Measurements from ENCODE around the gene NSUN6.

NSUN6 gene

GRCh38 chr10:18651324-18652007 lies at the start of gene NSUN6:
TSS of gene NSUN6 (minus strand) at chr10:18651587. CDS start at chr10:18651203, 384 bp downstream.
- peak; percentile 94 for DNase-seq

GRCh38 chr10:18699849-18700840 lies 48.8 kb upstream of the NSUN6 start:
- no peak for DNase-seq

GRCh38 chr10:18690541-18690940 lies 39.2 kb upstream of the NSUN6 start:
- DNase-seq = no peak

- no peak for DNase-seq
Observed at GRCh38 chr10:18689498-18689897, 38.1 kb upstream of the NSUN6 start.

GRCh38 chr10:18687706-18688105 lies 36.3 kb upstream of the NSUN6 start:
- no peak for DNase-seq

GRCh38 chr10:18687195-18687594 lies 35.8 kb upstream of the NSUN6 start:
- DNase-seq = no peak

GRCh38 chr10:18685555-18685954 lies 34.2 kb upstream of the NSUN6 start:
- no peak for DNase-seq

- DNase-seq = no peak
Observed at GRCh38 chr10:18684953-18685352, 33.6 kb upstream of the NSUN6 start.

GRCh38 chr10:18684416-18684815 lies 33.0 kb upstream of the NSUN6 start:
- DNase-seq = no peak

GRCh38 chr10:18683427-18683826 lies 32.0 kb upstream of the NSUN6 start:
- DNase-seq = no peak

GRCh38 chr10:18681971-18682411 lies 30.6 kb upstream of the NSUN6 start:
- DNase-seq = no peak

GRCh38 chr10:18681366-18681765 lies 30.0 kb upstream of the NSUN6 start:
- no peak for DNase-seq

GRCh38 chr10:18680754-18681153 lies 29.4 kb upstream of the NSUN6 start:
- no peak for DNase-seq

GRCh38 chr10:18675086-18675801 lies 23.9 kb upstream of the NSUN6 start:
- no peak for DNase-seq

- no peak for DNase-seq
Observed at GRCh38 chr10:18668026-18668425, 16.6 kb upstream of the NSUN6 start.

GRCh38 chr10:18666810-18667209 lies 15.4 kb upstream of the NSUN6 start:
- no peak for DNase-seq

GRCh38 chr10:18665815-18666558 lies 14.6 kb upstream of the NSUN6 start:
- DNase-seq = no peak

GRCh38 chr10:18664841-18665478 lies 13.6 kb upstream of the NSUN6 start:
- DNase-seq = no peak

GRCh38 chr10:18660816-18661431 lies 9.5 kb upstream of the NSUN6 start:
- DNase-seq = no peak

GRCh38 chr10:18659819-18660535 lies 8.6 kb upstream of the NSUN6 start:
- DNase-seq = no peak
